Measurements from ENCODE around the gene NCKAP5. TPM values are rescaled to one million over a fixed set of nuclear protein-coding genes. Genes with fewer than 3 reads are reported as not detected.
"Not testable (repeated sequence)": the region's sequence is repeated elsewhere in the genome, so short reads cannot be mapped to it uniquely, and the experiment has no call there.

NCKAP5 gene
- polyA plus RNA-seq, 3 donors: not detected

DNA sequence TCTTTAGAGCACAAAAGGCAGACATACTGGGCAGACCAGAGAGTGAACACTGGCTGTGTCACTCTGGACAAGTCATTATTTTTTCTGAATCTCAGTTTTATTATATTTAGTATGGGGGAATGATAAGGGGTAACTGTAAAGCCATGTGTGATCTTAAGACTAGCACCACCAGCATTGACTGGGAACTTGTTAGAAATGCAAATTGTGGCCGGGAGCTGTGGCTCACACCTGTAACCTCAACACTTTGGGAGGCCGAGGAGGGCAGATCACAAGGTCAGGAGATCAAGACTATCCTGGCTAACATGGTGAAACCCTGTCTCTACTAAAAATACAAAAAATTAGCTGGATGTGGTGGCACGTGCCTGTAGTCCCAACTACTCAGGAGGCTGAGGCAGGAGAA is 869.9 kb downstream of the NCKAP5 start:
- H3K4me2 ChIP-seq (replicated peaks; ENCODE audit: extremely low read depth, low read length, poor library complexity, severe bottlenecking); H3K79me2 ChIP-seq (ENCODE audit: insufficient read depth, low read length); H3K27ac Mint-ChIP-seq; H3K36me3 ChIP-seq (replicated peaks in 1 of 2; ENCODE audit: control insufficient read depth in 1 of 2, insufficient read depth in 2 of 2, low read length in 2 of 2); H3K9me3 ChIP-seq (replicated peaks in 1 of 2; ENCODE audit: control insufficient read depth in 1 of 2, insufficient read depth in 1 of 2, low read length in 2 of 2); H3K4me3 ChIP-seq (replicated peaks in 1 of 3; ENCODE audit: low read depth in 2 of 3, low read length in 3 of 3); H3K4me3 Mint-ChIP-seq; H4K20me1 ChIP-seq (ENCODE audit: insufficient read depth, low read length); H2AFZ ChIP-seq (ENCODE audit: insufficient read depth, low read depth, low read length, poor library complexity, severe bottlenecking); H3K27ac ChIP-seq (ENCODE audit: low read depth in 1 of 2, low read length in 2 of 2); H3K9ac ChIP-seq (ENCODE audit: insufficient read depth, low read length, poor library complexity, severe bottlenecking); intact Hi-C loops (cut with micrococcal nuclease); H3K36me3 Mint-ChIP-seq; H3K4me1 ChIP-seq (ENCODE audit: control insufficient read depth in 1 of 2, insufficient read depth in 2 of 2, low read length in 2 of 2); H3K27me3 Mint-ChIP-seq (ENCODE audit: low read depth in 3 of 3); H3K27me3 ChIP-seq (ENCODE audit: control insufficient read depth in 2 of 2, insufficient read depth in 2 of 2, low read length in 2 of 2); DNase-seq; H3K4me1 Mint-ChIP-seq: not testable (repeated sequence)
- H3K9me3 Mint-ChIP-seq: peaks cover 0 to 11% (median 0%) of the 10 kb centered on the region in 7 donors
- 80% methylated on average over 1 of the region's 3 CpGs for WGBS (ENCODE audit: insufficient coverage)

DNA sequence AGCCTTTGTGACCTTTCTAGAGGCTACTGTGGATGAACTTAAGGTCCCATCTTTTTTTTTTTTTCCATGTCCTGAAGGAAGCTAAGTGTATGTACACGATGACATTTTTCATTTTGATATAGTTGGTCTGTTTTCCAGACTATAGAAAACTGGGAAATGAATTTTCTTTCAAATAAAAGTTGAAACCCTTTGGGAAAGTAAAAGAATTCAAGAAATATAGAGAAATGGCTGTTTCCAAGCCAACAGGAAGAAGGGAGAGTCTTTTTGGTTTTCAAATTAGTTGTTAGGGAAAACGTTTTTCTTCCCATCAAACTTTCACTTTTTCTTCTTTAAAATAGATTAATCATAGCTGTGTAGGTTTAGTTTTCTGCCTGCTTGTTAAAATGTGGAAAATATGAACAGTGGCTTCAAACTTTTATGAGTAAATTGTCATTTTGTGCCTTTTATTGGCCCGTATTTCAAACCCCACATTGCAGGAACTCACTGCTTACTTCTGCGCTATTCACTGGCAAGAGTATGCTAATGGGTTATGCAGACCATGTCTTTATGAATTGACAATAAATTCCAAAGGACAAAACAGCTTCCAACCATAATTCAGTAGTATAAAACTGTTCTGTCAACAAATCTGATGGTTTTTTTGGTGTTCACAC is 870.6 kb downstream of the NCKAP5 start:
- H3K4me3 ChIP-seq (replicated peaks in 1 of 3; ENCODE audit: low read depth in 2 of 3, low read length in 3 of 3): no peak overlapping the region
- no peaks in the 10 kb centered on the region for H3K4me1 ChIP-seq (ENCODE audit: control insufficient read depth in 1 of 2, insufficient read depth in 2 of 2, low read length in 2 of 2)
- TF ChIP-seq, protein P1, sequence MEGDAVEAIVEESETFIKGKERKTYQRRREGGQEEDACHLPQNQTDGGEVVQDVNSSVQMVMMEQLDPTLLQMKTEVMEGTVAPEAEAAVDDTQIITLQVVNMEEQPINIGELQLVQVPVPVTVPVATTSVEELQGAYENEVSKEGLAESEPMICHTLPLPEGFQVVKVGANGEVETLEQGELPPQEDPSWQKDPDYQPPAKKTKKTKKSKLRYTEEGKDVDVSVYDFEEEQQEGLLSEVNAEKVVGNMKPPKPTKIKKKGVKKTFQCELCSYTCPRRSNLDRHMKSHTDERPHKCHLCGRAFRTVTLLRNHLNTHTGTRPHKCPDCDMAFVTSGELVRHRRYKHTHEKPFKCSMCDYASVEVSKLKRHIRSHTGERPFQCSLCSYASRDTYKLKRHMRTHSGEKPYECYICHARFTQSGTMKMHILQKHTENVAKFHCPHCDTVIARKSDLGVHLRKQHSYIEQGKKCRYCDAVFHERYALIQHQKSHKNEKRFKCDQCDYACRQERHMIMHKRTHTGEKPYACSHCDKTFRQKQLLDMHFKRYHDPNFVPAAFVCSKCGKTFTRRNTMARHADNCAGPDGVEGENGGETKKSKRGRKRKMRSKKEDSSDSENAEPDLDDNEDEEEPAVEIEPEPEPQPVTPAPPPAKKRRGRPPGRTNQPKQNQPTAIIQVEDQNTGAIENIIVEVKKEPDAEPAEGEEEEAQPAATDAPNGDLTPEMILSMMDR (IDR thresholded peaks at IDR 0.05): no peak
- no peaks in the 10 kb centered on the region for H3K36me3 ChIP-seq (replicated peaks in 1 of 2; ENCODE audit: control insufficient read depth in 1 of 2, insufficient read depth in 2 of 2, low read length in 2 of 2)
- no peak overlapping the region for H3K4me2 ChIP-seq (replicated peaks; ENCODE audit: extremely low read depth, low read length, poor library complexity, severe bottlenecking)
- Mint-ChIP-seq H3K4me3 (no peak overlapping the region), H3K9me3 (peaks cover 0 to 11% (median 0%) of the 10 kb centered on the region in 7 donors), H3K36me3 (no peaks in the 10 kb centered on the region), H3K27ac (no peak overlapping the region), H3K27me3 (ENCODE audit: low read depth in 3 of 3) (peaks cover 2 to 4% (median 2%) of the 10 kb centered on the region in 3 donors), H3K4me1 (no peaks in the 10 kb centered on the region)
- no peak for DNase-seq
- intact Hi-C loops (cut with micrococcal nuclease): no loop called here
- H3K9me3 ChIP-seq (replicated peaks in 1 of 2; ENCODE audit: control insufficient read depth in 1 of 2, insufficient read depth in 1 of 2, low read length in 2 of 2): no peaks in the 10 kb centered on the region
- WGBS (ENCODE audit: insufficient coverage): no CpG with 5 or more reads among the region's 4 CpGs
- no peaks in the 10 kb centered on the region for H3K27me3 ChIP-seq (ENCODE audit: control insufficient read depth in 2 of 2, insufficient read depth in 2 of 2, low read length in 2 of 2)
- no peak overlapping the region for H3K27ac ChIP-seq (ENCODE audit: low read depth in 1 of 2, low read length in 2 of 2)
- no peak overlapping the region for H3K9ac ChIP-seq (ENCODE audit: insufficient read depth, low read length, poor library complexity, severe bottlenecking)
- H3K79me2 ChIP-seq (ENCODE audit: insufficient read depth, low read length): no peaks in the 10 kb centered on the region
- H2AFZ ChIP-seq (ENCODE audit: insufficient read depth, low read depth, low read length, poor library complexity, severe bottlenecking): no peak overlapping the region
- H4K20me1 ChIP-seq (ENCODE audit: insufficient read depth, low read length): no peaks in the 10 kb centered on the region
